Measurements from ENCODE around the gene AGMO. TPM values are rescaled to one million over a fixed set of nuclear protein-coding genes. Genes with fewer than 3 reads are reported as not detected.

Gene AGMO
- total and polyA plus RNA-seq, 2 of the 8 experiments (the other 6 are each of a cell fraction or from before 2014, with no cell fraction given): 0.22 to 0.45 TPM

- no peak for TF ChIP-seq CHD7 (IDR thresholded peaks at IDR 0.05; ENCODE audit: insufficient replicate concordance, low read length)
- TF ChIP-seq SP1 (IDR thresholded peaks at IDR 0.05; ENCODE audit: low read depth, low read length): no peak
- TF ChIP-seq EGR1 (IDR thresholded peaks at IDR 0.05; ENCODE audit: borderline replicate concordance, low read depth, low read length): no peak
These were observed 5.8 kb upstream of the AGMO start (continued) for GRCh38 chr7:15567652-15568051.
